ENCODE data around the gene NOTCH4. TPM values are rescaled to one million over a fixed set of nuclear protein-coding genes. Genes with fewer than 3 reads are reported as not detected.

The NOTCH4 gene
- total and polyA plus RNA-seq, 9 of the 15 experiments (the other 6 are each of a cell fraction or from before 2014, with no cell fraction given) = 0.24 to 4.3 (median 1.7) TPM

DNA sequence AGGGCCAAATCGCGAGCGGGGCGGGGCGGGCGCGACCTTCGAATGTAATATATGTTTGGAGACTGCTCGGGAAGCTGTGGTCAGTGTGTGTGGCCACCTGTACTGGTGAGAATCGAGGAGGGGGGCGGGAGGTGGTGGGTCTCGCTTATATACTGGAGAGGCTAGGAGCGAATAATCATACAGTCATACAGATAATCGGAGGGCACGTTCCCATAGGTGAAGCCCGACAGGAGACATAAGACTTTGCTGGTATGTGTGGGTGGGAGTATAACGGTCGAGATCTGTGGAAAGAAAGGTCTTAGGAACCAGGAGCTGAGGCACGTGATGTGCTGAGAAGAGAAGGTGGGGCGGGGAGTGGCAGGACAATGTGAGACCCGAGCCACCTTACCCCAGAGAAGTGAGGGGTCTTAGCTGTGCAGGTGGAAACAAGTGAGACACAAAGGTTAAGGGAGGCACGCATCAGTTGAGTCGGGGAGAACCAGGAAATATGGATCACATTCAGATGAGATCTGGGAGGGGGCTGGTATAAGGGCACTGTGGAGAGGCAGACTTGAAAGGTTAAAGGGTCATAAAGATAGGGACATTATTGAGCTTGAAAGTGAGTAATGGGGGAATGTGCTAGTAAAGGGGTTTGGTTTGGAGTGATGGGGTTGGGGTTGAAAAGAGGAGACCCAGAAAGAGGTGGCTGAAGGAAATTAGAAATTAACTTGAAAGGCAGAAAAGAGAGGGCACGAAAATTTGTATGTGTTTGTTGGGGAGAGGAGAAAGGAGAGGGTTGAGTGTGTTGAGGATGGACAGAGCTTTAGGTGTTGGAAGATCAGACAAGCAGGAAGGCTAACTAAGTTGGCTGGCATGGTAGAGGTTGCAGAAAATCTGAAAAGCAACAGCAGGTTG, 45.1 kb downstream of the NOTCH4 start (continued):
- TF ChIP-seq, protein P1, sequence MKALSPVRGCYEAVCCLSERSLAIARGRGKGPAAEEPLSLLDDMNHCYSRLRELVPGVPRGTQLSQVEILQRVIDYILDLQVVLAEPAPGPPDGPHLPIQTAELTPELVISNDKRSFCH (CRISPR knock-in tag; IDR thresholded peaks at IDR 0.05) = no peak
- TF ChIP-seq, protein P1 (tag; IDR thresholded peaks at IDR 0.05) = no peak
- no peak for TF ChIP-seq ZNF695 (CRISPR knock-in tag; IDR thresholded peaks at IDR 0.05)
- no peak for TF ChIP-seq NCOA4 (IDR thresholded peaks at IDR 0.05; ENCODE audit: partially characterized antibody)
- TF ChIP-seq, protein P2, sequence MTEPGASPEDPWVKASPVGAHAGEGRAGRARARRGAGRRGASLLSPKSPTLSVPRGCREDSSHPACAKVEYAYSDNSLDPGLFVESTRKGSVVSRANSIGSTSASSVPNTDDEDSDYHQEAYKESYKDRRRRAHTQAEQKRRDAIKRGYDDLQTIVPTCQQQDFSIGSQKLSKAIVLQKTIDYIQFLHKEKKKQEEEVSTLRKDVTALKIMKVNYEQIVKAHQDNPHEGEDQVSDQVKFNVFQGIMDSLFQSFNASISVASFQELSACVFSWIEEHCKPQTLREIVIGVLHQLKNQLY (CRISPR knock-in tag; conservative IDR thresholded peaks at IDR 0.05) = no peak
- TF ChIP-seq POLR2A (conservative IDR thresholded peaks at IDR 0.05) = peak; percentile 4
- no peak for TF ChIP-seq ZKSCAN8 (CRISPR knock-in tag; IDR thresholded peaks at IDR 0.05)
- no peak for TF ChIP-seq ZNF121 (CRISPR knock-in tag; conservative IDR thresholded peaks at IDR 0.05)
- 0 out of 2 replicates have a peak, but pooled peaks have one; percentile 10 for TF ChIP-seq SMARCC2 (IDR thresholded peaks at IDR 0.05; ENCODE audit: low read depth)
- no peak for TF ChIP-seq SP1 (CRISPR knock-in tag; IDR thresholded peaks at IDR 0.05)
- TF ChIP-seq RB1 (IDR thresholded peaks at IDR 0.05; ENCODE audit: low read depth) = peak; percentile 7; the same call in 1 of the 2 replicates
- TF ChIP-seq NUFIP1 (IDR thresholded peaks at IDR 0.05; ENCODE audit: partially characterized antibody) = no peak
- TF ChIP-seq, protein P3, sequence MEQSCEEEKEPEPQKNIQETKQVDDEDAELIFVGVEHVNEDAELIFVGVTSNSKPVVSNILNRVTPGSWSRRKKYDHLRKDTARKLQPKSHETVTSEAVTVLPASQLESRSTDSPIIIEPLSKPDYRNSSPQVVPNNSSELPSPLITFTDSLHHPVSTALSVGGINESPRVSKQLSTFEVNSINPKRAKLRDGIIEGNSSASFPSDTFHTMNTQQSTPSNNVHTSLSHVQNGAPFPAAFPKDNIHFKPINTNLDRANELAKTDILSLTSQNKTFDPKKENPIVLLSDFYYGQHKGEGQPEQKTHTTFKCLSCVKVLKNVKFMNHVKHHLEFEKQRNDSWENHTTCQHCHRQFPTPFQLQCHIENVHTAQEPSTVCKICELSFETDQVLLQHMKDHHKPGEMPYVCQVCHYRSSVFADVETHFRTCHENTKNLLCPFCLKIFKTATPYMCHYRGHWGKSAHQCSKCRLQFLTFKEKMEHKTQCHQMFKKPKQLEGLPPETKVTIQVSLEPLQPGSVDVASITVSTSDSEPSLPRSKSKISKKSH (CRISPR knock-in tag; IDR thresholded peaks at IDR 0.05) = no peak
- TF ChIP-seq SREBF1 (IDR thresholded peaks at IDR 0.05; ENCODE audit: borderline replicate concordance, low read depth, low read length) = no peak
- TF ChIP-seq CBFA2T2 (conservative IDR thresholded peaks at IDR 0.05) = no peak
- no peak for TF ChIP-seq CBFB (CRISPR knock-in tag; IDR thresholded peaks at IDR 0.05)
- TF ChIP-seq SLC30A9 (CRISPR knock-in tag; IDR thresholded peaks at IDR 0.05) = no peak
- TF ChIP-seq HDGF (IDR thresholded peaks at IDR 0.05) = peak; percentile 55; the same call in 1 of the 2 replicates
- peak; percentile 4; the same call in 1 of the 2 replicates for TF ChIP-seq FOXM1 (IDR thresholded peaks at IDR 0.05; ENCODE audit: low read depth)
- TF ChIP-seq FOXM1 (CRISPR knock-in tag; IDR thresholded peaks at IDR 0.05; ENCODE audit: low read depth) = no peak
- TF ChIP-seq, protein P4, sequence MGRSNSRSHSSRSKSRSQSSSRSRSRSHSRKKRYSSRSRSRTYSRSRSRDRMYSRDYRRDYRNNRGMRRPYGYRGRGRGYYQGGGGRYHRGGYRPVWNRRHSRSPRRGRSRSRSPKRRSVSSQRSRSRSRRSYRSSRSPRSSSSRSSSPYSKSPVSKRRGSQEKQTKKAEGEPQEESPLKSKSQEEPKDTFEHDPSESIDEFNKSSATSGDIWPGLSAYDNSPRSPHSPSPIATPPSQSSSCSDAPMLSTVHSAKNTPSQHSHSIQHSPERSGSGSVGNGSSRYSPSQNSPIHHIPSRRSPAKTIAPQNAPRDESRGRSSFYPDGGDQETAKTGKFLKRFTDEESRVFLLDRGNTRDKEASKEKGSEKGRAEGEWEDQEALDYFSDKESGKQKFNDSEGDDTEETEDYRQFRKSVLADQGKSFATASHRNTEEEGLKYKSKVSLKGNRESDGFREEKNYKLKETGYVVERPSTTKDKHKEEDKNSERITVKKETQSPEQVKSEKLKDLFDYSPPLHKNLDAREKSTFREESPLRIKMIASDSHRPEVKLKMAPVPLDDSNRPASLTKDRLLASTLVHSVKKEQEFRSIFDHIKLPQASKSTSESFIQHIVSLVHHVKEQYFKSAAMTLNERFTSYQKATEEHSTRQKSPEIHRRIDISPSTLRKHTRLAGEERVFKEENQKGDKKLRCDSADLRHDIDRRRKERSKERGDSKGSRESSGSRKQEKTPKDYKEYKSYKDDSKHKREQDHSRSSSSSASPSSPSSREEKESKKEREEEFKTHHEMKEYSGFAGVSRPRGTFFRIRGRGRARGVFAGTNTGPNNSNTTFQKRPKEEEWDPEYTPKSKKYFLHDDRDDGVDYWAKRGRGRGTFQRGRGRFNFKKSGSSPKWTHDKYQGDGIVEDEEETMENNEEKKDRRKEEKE (IDR thresholded peaks at IDR 0.05; ENCODE audit: borderline replicate concordance in 1 of 2, control insufficient read depth in 1 of 2, low read depth in 2 of 2, low read length in 1 of 2) = no peak
- TF ChIP-seq IRF2 (CRISPR knock-in tag; IDR thresholded peaks at IDR 0.05) = no peak
- no peak for TF ChIP-seq POLR2AphosphoS5 (IDR thresholded peaks at IDR 0.05; ENCODE audit: control insufficient read depth, insufficient read depth, low read depth, low read length)
- TF ChIP-seq NEUROD1 (IDR thresholded peaks at IDR 0.05; ENCODE audit: borderline replicate concordance, low read depth, low read length, partially characterized antibody) = no peak

Data from K562 (cell line).